A549 (cell line): ENCODE results near the gene CAMTA1. TPM values are rescaled to one million over a fixed set of nuclear protein-coding genes. Genes with fewer than 3 reads are reported as not detected.

Experiments used
- ATAC-seq, 2 experiments: fragments of 200-7000 bp in 1 of 2; fragments of >200 bp in 1 of 2; cut with Nextera tagmentation in 1 of 2; cut with Tn5 transposase in 1 of 2; 3 replicates each; pipeline versions ENCODE4 v1.8.0 to v1.9.1; 2018 to 2020; ENCODE audit warnings: mild to moderate bottlenecking in 1 of 2, moderate library complexity in 1 of 2
- CTCF ChIA-PET: fragments of 300-600 bp; sonication (Branson Sonifier 250); formaldehyde crosslinking; extraction: SDS; loops from one replicate; lab custom pipeline; 2021; ENCODE audit warnings: antibody characterized with exemption, inconsistent platforms; lab: Yijun Ruan, JAX
- POLR2A ChIA-PET: fragments of 350-600 bp; formaldehyde crosslinking; extraction: SDS; loops from one replicate; lab custom pipeline; 2021; ENCODE audit warnings: antibody characterized with exemption, inconsistent platforms; lab: Yijun Ruan, JAX
- DNase-seq, 2 experiments: peaks; one replicate each; pipeline versions ENCODE4 v3.0.0 to v3.0.0-alpha.2; 2011 to 2016; ENCODE audit warnings: low read depth in 1 of 2, low spot score in 1 of 2
- FAIRE-seq: peaks from 2 replicates; lab custom pipeline; 2011; peaks lifted over from hg19 to GRCh38; lab: Jason Lieb, UNC
- H3K27ac ChIP-seq, 2 experiments: fragments of >200 bp; sonication (Bioruptor Twin); formaldehyde crosslinking; 3 replicates each; pipeline ENCODE4 v1.5.1; 2016 to 2017
- H3K4me1 ChIP-seq: fragments of >200 bp; sonication (Bioruptor Twin); formaldehyde crosslinking; 3 replicates; pipeline ENCODE4 v1.6.1; 2016
- H3K4me2 ChIP-seq: fragments of >200 bp; sonication (Bioruptor Twin); formaldehyde crosslinking; 3 replicates; pipeline ENCODE4 v1.6.1; 2016
- H3K4me3 ChIP-seq: fragments of >200 bp; sonication (Bioruptor Twin); formaldehyde crosslinking; 3 replicates; pipeline ENCODE4 v1.5.1; 2016
- H3K9me3 ChIP-seq: fragments of >200 bp; sonication (Bioruptor Twin); formaldehyde crosslinking; 3 replicates; pipeline ENCODE4 v1.6.1; 2016
- ATOH8 ChIP-seq: fragments of 250-450 bp; sonication (Bioruptor Pico); IDR thresholded peaks from 2 replicates; pipeline ENCODE4 v1.5.0; 2020; ENCODE audit warnings: low read depth, mild to moderate bottlenecking, moderate library complexity
- CBX2 ChIP-seq: fragments of 200-600 bp; sonication (generic); IDR thresholded peaks from 2 replicates; pipeline ENCODE4 v1.6.1; 2016; ENCODE audit warnings: low read depth, mild to moderate bottlenecking, borderline replicate concordance
- CBX8 ChIP-seq: fragments of 200-600 bp; sonication (generic); IDR thresholded peaks from 2 replicates; pipeline ENCODE4 v1.6.1; 2016
- CEBPB ChIP-seq, 2 experiments: fragments of >200 bp in 1 of 2; sonication (Bioruptor Twin) in 1 of 2; formaldehyde crosslinking in 1 of 2; IDR thresholded peaks; 2 replicates each; pipeline ENCODE4 v1.6.1; 2012 to 2016
- EHF ChIP-seq: fragments of 250-450 bp; sonication (Bioruptor Pico); IDR thresholded peaks from 2 replicates; pipeline ENCODE4 v1.5.0; 2020; ENCODE audit warnings: mild to moderate bottlenecking
- ELK1 ChIP-seq: fragments of 150-350 bp; IDR thresholded peaks from 2 replicates; pipeline ENCODE4 v1.6.1; 2014; ENCODE audit warnings: low read depth, mild to moderate bottlenecking, low read length
- EP300 ChIP-seq, 2 experiments: fragments of >200 bp; sonication (Bioruptor Twin); formaldehyde crosslinking; IDR thresholded peaks; 2 replicates in 1 of 2; 3 replicates in 1 of 2; pipeline ENCODE4 v1.6.1; 2016 to 2017
- ESRRA ChIP-seq: fragments of 150-350 bp; IDR thresholded peaks from 2 replicates; pipeline ENCODE4 v1.6.1; 2014; ENCODE audit warnings: mild to moderate bottlenecking, low read length, borderline replicate concordance
- FOSB ChIP-seq: fragments of 250-450 bp; sonication (Bioruptor Pico); IDR thresholded peaks from 2 replicates; pipeline ENCODE4 v1.5.0; 2020; ENCODE audit warnings: mild to moderate bottlenecking, moderate library complexity
- FOSL2 ChIP-seq, 2 experiments: fragments of 450-650 bp in 1 of 2; fragments of >200 bp in 1 of 2; sonication (Bioruptor Twin) in 1 of 2; formaldehyde crosslinking; IDR thresholded peaks; 2 replicates each; pipeline versions ENCODE4 v1.5.0 to v1.6.1; 2016 to 2020; ENCODE audit warnings: mild to moderate bottlenecking in 1 of 2, moderate library complexity in 1 of 2
- FOXS1 ChIP-seq: fragments of 250-450 bp; sonication (Bioruptor Pico); IDR thresholded peaks from 2 replicates; pipeline ENCODE4 v1.5.0; 2020; ENCODE audit warnings: mild to moderate bottlenecking, moderate library complexity
- HES2 ChIP-seq: fragments of >200 bp; sonication (Bioruptor Twin); formaldehyde crosslinking; IDR thresholded peaks from 2 replicates; pipeline ENCODE4 v1.6.1; 2016
- HMGXB4 ChIP-seq: fragments of 250-450 bp; sonication (Bioruptor Pico); IDR thresholded peaks from 2 replicates; pipeline ENCODE4 v1.5.0; 2021; ENCODE audit warnings: mild to moderate bottlenecking, moderate library complexity, borderline replicate concordance
- MAFK ChIP-seq: fragments of 450-650 bp; IDR thresholded peaks from 2 replicates; pipeline ENCODE4 v1.6.1; 2014; ENCODE audit not compliant: partially characterized antibody
- MAX ChIP-seq: IDR thresholded peaks from 2 replicates; pipeline ENCODE4 v1.6.1; 2012
- MYC ChIP-seq: IDR thresholded peaks from 2 replicates; pipeline ENCODE4 v1.6.1; 2012; ENCODE audit warnings: mild to moderate bottlenecking, inconsistent platforms, low read length, improper control_type of control experiment, borderline replicate concordance
- PHF8 ChIP-seq: fragments of 200-600 bp; sonication (generic); IDR thresholded peaks from 2 replicates; pipeline ENCODE4 v1.6.1; 2016; ENCODE audit warnings: low read depth, mild to moderate bottlenecking, antibody characterized with exemption, moderate library complexity, borderline replicate concordance
- RAD21 ChIP-seq, 2 experiments: fragments of >200 bp in 1 of 2; sonication (Bioruptor Twin) in 1 of 2; formaldehyde crosslinking in 1 of 2; IDR thresholded peaks in 1 of 2; conservative IDR thresholded peaks in 1 of 2; 2 replicates in 1 of 2; 3 replicates in 1 of 2; pipeline ENCODE4 v1.6.1; 2012 to 2018; ENCODE audit warnings: inconsistent platforms in 1 of 2
- RCOR1 ChIP-seq: fragments of 150-350 bp; IDR thresholded peaks from 2 replicates; pipeline ENCODE4 v1.6.1; 2014; ENCODE audit warnings: antibody characterized with exemption, low read length, low read depth
- REST ChIP-seq: fragments of 200-600 bp; sonication (generic); IDR thresholded peaks from 2 replicates; pipeline ENCODE4 v1.6.1; 2016; ENCODE audit warnings: antibody characterized with exemption, mild to moderate bottlenecking, moderate library complexity
- RFX5 ChIP-seq: fragments of 450-650 bp; IDR thresholded peaks from 2 replicates; pipeline ENCODE4 v1.7.1; 2014; ENCODE audit warnings: antibody characterized with exemption, mild to moderate bottlenecking, moderate library complexity
- RNF2 ChIP-seq: fragments of 200-600 bp; sonication (generic); IDR thresholded peaks from 2 replicates; pipeline ENCODE4 v1.6.1; 2016; ENCODE audit warnings: low read depth, mild to moderate bottlenecking, antibody characterized with exemption, moderate library complexity, borderline replicate concordance
- USF2 ChIP-seq: fragments of 450-650 bp; IDR thresholded peaks from 2 replicates; pipeline ENCODE4 v1.6.1; 2014; ENCODE audit warnings: antibody characterized with exemption
- ZC3H11A ChIP-seq: fragments of 450-650 bp; IDR thresholded peaks from 2 replicates; pipeline ENCODE4 v1.6.1; 2014; ENCODE audit warnings: antibody characterized with exemption, mild to moderate bottlenecking
- ZNF302 ChIP-seq: fragments of 250-450 bp; sonication (Bioruptor Pico); IDR thresholded peaks from 2 replicates; pipeline ENCODE4 v1.9.0; 2021; ENCODE audit warnings: inconsistent platforms, mild to moderate bottlenecking, moderate library complexity
- ZSCAN20 ChIP-seq: fragments of 250-450 bp; sonication (Bioruptor Pico); IDR thresholded peaks from 2 replicates; pipeline ENCODE4 v1.8.0; 2022; ENCODE audit warnings: mild to moderate bottlenecking, moderate library complexity
- WGBS: methylation state at CpG from one replicate; pipeline ENCODE4 v1.1.6; 2017; ENCODE audit errors: missing lambda C conversion rate; 5-methylcytosine and 5-hydroxymethylcytosine counted together
- polyA plus RNA-seq, 4 experiments: library from polyadenylated mRNA; depleted of rRNA in 3 of 4; stranded (reverse); fragments of >200 nt; fragmentation: RNase III in 1 of 4; extraction: RNeasy Plus Mini Kit Qiagen cat#74134 plus additional on column Dnase treatment in 1 of 4; gene quantifications; 2 replicates in 3 of 4; 3 replicates in 1 of 4; pipeline ENCODE4 v1.2.3, GENCODE V29; 2011 to 2017

Gene CAMTA1
- polyA plus RNA-seq, 2 of the 4 experiments (the other 2 are of a cell fraction) = 58.8 to 75.0 TPM

- ChIA-PET POLR2A (no interaction called here), CTCF (interaction anchor here (0.6 kb wide), 1 partner anchor 1052 kb away, joined by 3 read pairs; no protein-coding TSS in a partner anchor)
- 95% methylated on average over 14 of the region's 18 CpGs for WGBS
- peak overlapping the region in 1 of 2 experiments; percentile 50; a peak in 2 of 6 replicates for H3K27ac ChIP-seq
- FAIRE-seq (no peak), ATAC-seq (no peak), DNase-seq (no peak)
- no peak overlapping the region for H3K4me3 ChIP-seq
- no peaks in the 10 kb centered on the region for H3K9me3 ChIP-seq
- no peak overlapping the region for H3K4me2 ChIP-seq
- H3K4me1 ChIP-seq = peaks cover 23% of the 10 kb centered on the region
- TF ChIP-seq EHF (CRISPR knock-in tag) (no peak), HES2 (no peak), MAX (no peak), CEBPB (IDR thresholded peaks at IDR 0.05) (no peak), FOSB (CRISPR knock-in tag) (no peak), CBX8 (no peak), EP300 (IDR thresholded peaks at IDR 0.05) (no peak), HMGXB4 (CRISPR knock-in tag) (no peak), ZSCAN20 (CRISPR knock-in tag) (no peak), ESRRA (no peak), FOXS1 (CRISPR knock-in tag) (no peak), CBX2 (no peak), ZNF302 (CRISPR knock-in tag) (no peak), ATOH8 (CRISPR knock-in tag) (no peak)
- TF ChIP-seq, all 56 proteins: peak for 0
Measured at GRCh38 chr1:7531562-7532340, 746.5 kb downstream of the CAMTA1 start.

GRCh38 chr1:7533006-7533405 lies 747.8 kb downstream of the CAMTA1 start:
- H3K4me1 ChIP-seq = peaks cover 16% of the 10 kb centered on the region
- no peak for ATAC-seq
- ChIA-PET POLR2A (no interaction called here), CTCF (no interaction called here)
- peak overlapping the region in 1 of 2 experiments; percentile 50; a peak in 2 of 6 replicates for H3K27ac ChIP-seq
- H3K4me2 ChIP-seq = no peak overlapping the region
- no peaks in the 10 kb centered on the region for H3K9me3 ChIP-seq
- no peak for DNase-seq
- FAIRE-seq = no peak
- H3K4me3 ChIP-seq = no peak overlapping the region
- WGBS = 94% methylated on average over 7 of the region's 10 CpGs
- TF ChIP-seq CBX8 = no peak
- TF ChIP-seq MAFK = no peak
- TF ChIP-seq RCOR1 = no peak
- TF ChIP-seq RNF2 = no peak
- TF ChIP-seq PHF8 = no peak
- no peak for TF ChIP-seq ELK1
- no peak for TF ChIP-seq ZC3H11A
- no peak for TF ChIP-seq RAD21 (conservative IDR thresholded peaks at IDR 0.05 in 1 of 2, IDR thresholded peaks at IDR 0.05 in 1 of 2)
- TF ChIP-seq MYC = no peak
- TF ChIP-seq FOSL2 (IDR thresholded peaks at IDR 0.05) = no peak
- no peak for TF ChIP-seq FOSL2 (CRISPR knock-in tag; IDR thresholded peaks at IDR 0.05)
- no peak for TF ChIP-seq REST
- TF ChIP-seq RFX5 = no peak
- TF ChIP-seq USF2 = no peak
